Brain microvascular endothelial cell (primary cell): ENCODE results near the gene SERPIND1.

Experiments used
- DNase-seq: peaks from one replicate; pipeline ENCODE4 v3.0.0-alpha.2; 2020
- H3K27ac ChIP-seq: fragments of 250-450 bp; sonication (Bioruptor Pico); 2 replicates; pipeline ENCODE4 v1.5.1; 2020; ENCODE audit warnings: mild to moderate bottlenecking, moderate library complexity
- H3K27me3 ChIP-seq: fragments of 250-450 bp; sonication (Bioruptor Pico); replicated peaks from 2 replicates; pipeline ENCODE4 v1.5.1; 2020; ENCODE audit warnings: mild to moderate bottlenecking
- H3K36me3 ChIP-seq: fragments of 250-450 bp; sonication (Bioruptor Pico); replicated peaks from 2 replicates; pipeline ENCODE4 v1.5.1; 2020; ENCODE audit warnings: mild to moderate bottlenecking
- H3K4me3 ChIP-seq: 2 replicates; pipeline ENCODE4 v1.5.1; 2011; ENCODE audit warnings: low read depth, mild to moderate bottlenecking, control low read depth, low read length, moderate library complexity
- in situ Hi-C: cut with HindIII; loops from 2 replicates; pipeline ENCODE4 v1.10.0; 2017; ENCODE audit warnings: low sequenced_read_pairs, low pct_ligation_motif_present
- TF ChIP-seq, protein P1 (sequence below): IDR thresholded peaks from 2 replicates; pipeline ENCODE4 v1.5.1; 2011; ENCODE audit warnings: low read depth, mild to moderate bottlenecking, moderate library complexity, low read length, control low read depth, inconsistent platforms; ENCODE audit errors: missing control alignments

Gene SERPIND1

DNA sequence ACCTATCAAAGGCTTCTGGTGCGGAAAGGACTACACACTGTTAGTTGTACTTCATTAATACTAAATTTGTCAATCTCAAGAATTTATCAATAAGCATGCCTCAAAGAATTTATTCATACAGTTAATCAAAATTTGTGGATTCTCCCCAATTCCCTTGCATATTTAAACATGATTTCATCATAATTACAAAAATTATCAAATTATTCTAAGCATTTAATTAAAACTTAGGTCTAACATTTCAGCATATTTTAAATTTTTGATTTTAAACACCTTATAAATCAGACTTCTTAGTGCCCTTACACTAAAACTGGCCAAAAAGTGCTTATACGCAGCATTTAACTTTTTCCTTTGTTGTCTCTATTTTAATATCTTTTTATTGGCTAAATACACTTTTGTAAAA, 13.8 kb upstream of the SERPIND1 start:
- H3K27ac ChIP-seq: no peak overlapping the region
- TF ChIP-seq, protein P1, sequence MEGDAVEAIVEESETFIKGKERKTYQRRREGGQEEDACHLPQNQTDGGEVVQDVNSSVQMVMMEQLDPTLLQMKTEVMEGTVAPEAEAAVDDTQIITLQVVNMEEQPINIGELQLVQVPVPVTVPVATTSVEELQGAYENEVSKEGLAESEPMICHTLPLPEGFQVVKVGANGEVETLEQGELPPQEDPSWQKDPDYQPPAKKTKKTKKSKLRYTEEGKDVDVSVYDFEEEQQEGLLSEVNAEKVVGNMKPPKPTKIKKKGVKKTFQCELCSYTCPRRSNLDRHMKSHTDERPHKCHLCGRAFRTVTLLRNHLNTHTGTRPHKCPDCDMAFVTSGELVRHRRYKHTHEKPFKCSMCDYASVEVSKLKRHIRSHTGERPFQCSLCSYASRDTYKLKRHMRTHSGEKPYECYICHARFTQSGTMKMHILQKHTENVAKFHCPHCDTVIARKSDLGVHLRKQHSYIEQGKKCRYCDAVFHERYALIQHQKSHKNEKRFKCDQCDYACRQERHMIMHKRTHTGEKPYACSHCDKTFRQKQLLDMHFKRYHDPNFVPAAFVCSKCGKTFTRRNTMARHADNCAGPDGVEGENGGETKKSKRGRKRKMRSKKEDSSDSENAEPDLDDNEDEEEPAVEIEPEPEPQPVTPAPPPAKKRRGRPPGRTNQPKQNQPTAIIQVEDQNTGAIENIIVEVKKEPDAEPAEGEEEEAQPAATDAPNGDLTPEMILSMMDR: no peak
- no peaks in the 10 kb centered on the region for H3K27me3 ChIP-seq
- H3K4me3 ChIP-seq: no peak overlapping the region
- H3K36me3 ChIP-seq: peaks cover 28% of the 10 kb centered on the region
- no peak for DNase-seq
- in situ Hi-C loops: no loop called here

DNA sequence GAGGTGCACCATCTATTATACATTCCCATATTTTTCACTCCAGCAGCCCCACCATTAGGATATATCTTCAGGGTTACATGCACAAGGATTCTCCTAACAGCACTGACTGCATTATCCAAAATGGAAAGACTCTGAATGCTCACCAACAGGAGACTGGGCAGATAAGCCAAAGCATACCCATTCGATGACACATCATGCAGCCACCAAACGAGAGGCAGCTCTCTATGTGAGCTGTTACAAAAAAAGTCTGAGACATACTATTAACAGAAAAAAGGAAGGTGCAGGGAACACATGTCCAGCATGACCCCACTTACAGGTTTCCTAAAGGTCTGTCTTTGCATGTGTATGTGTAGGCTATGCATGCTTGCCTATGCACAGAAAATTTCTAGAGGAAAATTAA, 12.4 kb upstream of the SERPIND1 start:
- no peaks in the 10 kb centered on the region for H3K27me3 ChIP-seq
- H3K36me3 ChIP-seq: peaks cover 32% of the 10 kb centered on the region
- H3K27ac ChIP-seq: no peak overlapping the region
- H3K4me3 ChIP-seq: no peak overlapping the region
- TF ChIP-seq, protein P1: no peak
- in situ Hi-C loops: no loop called here
- peak; percentile 44 for DNase-seq

DNA sequence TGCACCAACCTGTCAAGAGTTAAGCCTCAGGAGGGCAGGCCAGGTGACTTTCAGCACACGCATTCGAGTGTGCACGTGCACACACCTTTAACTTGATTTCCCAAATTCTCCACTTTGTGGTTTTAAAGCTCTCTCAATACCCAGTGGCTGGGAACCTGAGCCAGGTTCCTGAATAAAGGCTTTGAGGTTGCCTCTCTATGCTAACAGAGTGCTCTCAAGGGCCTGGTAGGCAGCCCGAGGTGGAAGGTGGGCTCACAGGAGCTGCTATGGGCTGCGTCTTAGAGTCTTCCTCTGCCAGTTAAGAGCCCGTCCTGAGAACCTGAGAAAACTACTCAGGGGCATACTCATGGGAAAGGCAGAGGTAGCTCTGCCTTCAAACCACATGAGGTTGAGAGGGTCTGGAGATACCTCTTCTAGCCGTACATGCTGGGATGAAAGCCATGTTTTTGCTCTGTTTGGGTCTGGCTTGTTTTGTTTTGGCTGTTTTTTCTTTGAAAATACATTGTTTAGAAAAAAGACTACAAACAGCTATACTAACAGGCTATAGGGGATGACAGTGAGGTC, 11.6 kb upstream of the SERPIND1 start:
- H3K4me3 ChIP-seq: no peak overlapping the region
- in situ Hi-C loops: no loop called here
- no peak overlapping the region for H3K27ac ChIP-seq
- DNase-seq: no peak
- peaks cover 31% of the 10 kb centered on the region for H3K36me3 ChIP-seq
- TF ChIP-seq, protein P1: no peak
- no peaks in the 10 kb centered on the region for H3K27me3 ChIP-seq

DNA sequence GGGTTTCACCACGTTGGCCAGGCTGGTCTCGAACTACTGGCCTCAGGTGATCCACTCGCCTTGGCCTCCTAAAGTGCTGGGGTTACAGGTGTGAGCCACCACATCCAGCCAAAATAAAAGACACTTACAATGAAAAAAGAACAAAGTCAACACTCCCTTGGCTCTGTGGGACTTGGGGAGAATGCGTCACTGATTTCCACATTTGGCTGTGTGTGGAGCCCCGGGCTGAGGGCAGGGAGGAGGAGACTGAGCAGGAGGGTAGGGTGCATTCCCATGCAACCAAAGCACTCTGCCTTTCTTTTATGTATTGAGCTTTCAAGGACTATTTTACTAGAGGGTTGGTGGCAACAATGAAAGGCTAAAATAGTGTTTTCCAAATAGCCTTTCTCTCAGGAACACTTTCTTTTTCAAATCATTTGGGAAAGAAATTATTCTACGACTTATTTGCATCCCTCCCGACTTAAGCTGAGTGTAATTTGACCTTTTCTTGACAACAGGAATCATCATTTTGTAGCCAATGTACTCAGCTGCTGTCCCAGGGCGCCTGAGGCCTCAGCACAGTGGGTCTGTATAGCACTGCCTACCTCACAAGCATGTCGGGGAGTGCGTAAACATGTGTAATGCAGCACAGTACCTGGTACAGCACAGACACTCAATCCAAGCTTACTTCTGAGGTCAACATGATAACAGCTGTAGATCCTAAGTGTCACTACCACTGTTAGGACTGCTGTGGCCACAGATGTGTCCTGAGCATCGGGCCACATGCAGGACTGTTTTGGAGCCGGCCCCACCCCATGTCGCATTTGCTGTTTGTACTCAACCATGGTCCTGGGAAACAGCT, 10.1 kb upstream of the SERPIND1 start:
- in situ Hi-C loops: no loop called here
- DNase-seq: no peak
- Histone ChIP-seq H3K27ac (no peak overlapping the region), H3K27me3 (no peaks in the 10 kb centered on the region), H3K4me3 (no peak overlapping the region), H3K36me3 (peaks cover 32% of the 10 kb centered on the region)
- TF ChIP-seq, protein P1: no peak

DNA sequence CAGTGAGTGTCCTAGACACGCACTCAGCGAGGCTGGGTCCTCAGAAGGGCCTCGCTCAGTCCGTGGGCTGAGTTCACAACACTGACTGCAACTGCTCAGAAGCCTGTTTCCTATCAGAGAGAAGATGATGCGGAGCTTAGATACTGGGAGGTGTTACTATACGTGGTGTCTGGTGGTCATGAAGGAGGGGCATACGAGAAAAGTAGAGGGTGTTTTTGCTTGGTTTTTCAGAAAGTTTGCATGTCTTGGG, 9.5 kb upstream of the SERPIND1 start:
- H3K4me3 ChIP-seq: no peak overlapping the region
- H3K27ac ChIP-seq: no peak overlapping the region
- no peaks in the 10 kb centered on the region for H3K27me3 ChIP-seq
- TF ChIP-seq, protein P1: no peak
- DNase-seq: no peak
- in situ Hi-C loops: no loop called here
- peaks cover 33% of the 10 kb centered on the region for H3K36me3 ChIP-seq

DNA sequence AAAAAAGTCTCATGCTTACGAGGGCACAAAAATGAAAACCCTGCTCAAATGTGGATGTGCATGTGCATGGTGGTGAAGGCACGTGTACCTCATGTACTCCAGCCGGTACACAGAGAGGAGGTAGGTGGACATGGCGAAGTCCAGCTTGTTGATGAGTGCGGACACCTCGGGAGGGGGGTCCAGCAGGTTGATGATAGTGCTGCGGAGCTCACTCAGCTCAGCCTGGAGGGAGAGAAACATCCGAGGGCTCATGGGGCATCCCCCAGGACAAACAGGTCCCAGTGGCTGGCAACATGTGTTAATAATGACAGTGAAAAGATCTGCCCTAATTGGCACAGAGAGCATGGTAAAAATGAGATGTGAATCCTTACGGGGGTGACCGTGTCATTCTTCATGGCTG, 9.2 kb upstream of the SERPIND1 start:
- Histone ChIP-seq H3K27ac (no peak overlapping the region), H3K36me3 (peaks cover 33% of the 10 kb centered on the region), H3K27me3 (no peaks in the 10 kb centered on the region), H3K4me3 (no peak overlapping the region)
- in situ Hi-C loops: no loop called here
- TF ChIP-seq, protein P1: no peak
- DNase-seq: no peak
